B cell (primary cell): ENCODE measurements around the gene ZNF814. TPM values are rescaled to one million over a fixed set of nuclear protein-coding genes. Genes with fewer than 3 reads are reported as not detected.

Experiments used
- ATAC-seq: fragments of 200-7000 bp; cut with Tn5 transposase; one replicate; pipeline ENCODE4 v1.10.0; 2021; ENCODE audit warnings: low read depth, mild to moderate bottlenecking, moderate number of reproducible peaks, moderate library complexity
- CTCF ChIA-PET: fragments of 350-600 bp; sonication (Branson Sonifier 250); formaldehyde crosslinking; loops from one replicate; lab custom pipeline; 2021; ENCODE audit warnings: antibody characterized with exemption, inconsistent platforms; lab: Charles Lee
- POLR2A ChIA-PET: fragments of 350-600 bp; sonication (Branson Sonifier 250); formaldehyde crosslinking; loops from one replicate; lab custom pipeline; 2021; ENCODE audit warnings: antibody characterized with exemption; lab: Charles Lee
- DNase-seq: peaks from one replicate; pipeline ENCODE4 v3.0.0; 2013
- H2AFZ ChIP-seq: 2 replicates; pipeline ENCODE4 v1.6.1; 2012; ENCODE audit warnings: mild to moderate bottlenecking, low read depth, low read length; ENCODE audit not compliant: insufficient read depth, poor library complexity, severe bottlenecking
- H3K27ac ChIP-seq, 2 donors: 1 replicate in 1 of 2; 2 replicates in 1 of 2; pipeline ENCODE4 v1.5.1; 2012 to 2013; ENCODE audit warnings: low read length in 2 of 2, mild to moderate bottlenecking in 2 of 2, moderate library complexity in 1 of 2
- H3K27me3 ChIP-seq, 4 experiments: fragments of 200-600 bp in 1 of 4; sonication (generic) in 1 of 4; replicated peaks in 1 of 4; 1 replicate in 2 of 4; 2 replicates in 2 of 4; pipeline versions ENCODE4 v1.6.1 to v1.7.0; 2013 to 2016; ENCODE audit warnings: low read length in 3 of 4, mild to moderate bottlenecking in 2 of 4, mixed read lengths in 1 of 4, moderate library complexity in 1 of 4; ENCODE audit not compliant: insufficient read depth in 4 of 4, control insufficient read depth in 3 of 4; ENCODE audit errors: control extremely low read depth in 1 of 4
- H3K36me3 ChIP-seq, 2 experiments: replicated peaks in 1 of 2; 1 replicate in 1 of 2; 2 replicates in 1 of 2; pipeline versions ENCODE4 v1.6.1 to v1.7.1; 2013; ENCODE audit warnings: low read length in 1 of 2; ENCODE audit not compliant: insufficient read depth in 2 of 2, control insufficient read depth in 1 of 2; ENCODE audit errors: control extremely low read depth in 1 of 2, extremely low read depth in 1 of 2
- H3K4me1 ChIP-seq, 2 donors: fragments of 200-600 bp in 1 of 2; sonication (generic) in 1 of 2; 1 replicate in 1 of 2; 2 replicates in 1 of 2; pipeline versions ENCODE4 v1.5.1 to v1.6.1; 2013 to 2017; ENCODE audit warnings: low read length in 2 of 2; ENCODE audit not compliant: control insufficient read depth in 2 of 2, insufficient read depth in 2 of 2
- H3K4me2 ChIP-seq: replicated peaks from 2 replicates; pipeline ENCODE3; 2012; ENCODE audit warnings: mild to moderate bottlenecking, low read depth, low read length; ENCODE audit not compliant: poor library complexity, severe bottlenecking
- H3K4me3 ChIP-seq, 5 experiments: fragments of 200-600 bp in 1 of 5; sonication (generic) in 1 of 5; 1 replicate in 3 of 5; 2 replicates in 2 of 5; pipeline versions ENCODE4 v1.5.1 to v1.7.0; 2011 to 2016; ENCODE audit warnings: low read length in 4 of 5, mild to moderate bottlenecking in 4 of 5, low read depth in 2 of 5, control low read depth in 1 of 5, moderate library complexity in 1 of 5; ENCODE audit not compliant: insufficient read depth in 1 of 5; ENCODE audit errors: control extremely low read depth in 1 of 5, extremely low read depth in 1 of 5
- H3K79me2 ChIP-seq: fragments of 200-600 bp; sonication (generic); one replicate; pipeline ENCODE4 v1.6.0; 2016; ENCODE audit warnings: low read length; ENCODE audit not compliant: control insufficient read depth, insufficient read depth
- H3K9ac ChIP-seq: fragments of 200-600 bp; sonication (generic); 2 replicates; pipeline ENCODE4 v1.6.1; 2017; ENCODE audit warnings: mild to moderate bottlenecking, low read length, moderate library complexity
- H3K9me3 ChIP-seq, 3 donors: one replicate each; pipeline versions ENCODE4 v1.6.1 to v1.7.1; 2013; ENCODE audit warnings: low read length in 2 of 3; ENCODE audit not compliant: control insufficient read depth in 2 of 3, insufficient read depth in 1 of 3; ENCODE audit errors: control extremely low read depth in 1 of 3
- H4K20me1 ChIP-seq: 2 replicates; pipeline ENCODE4 v1.6.0; 2012; ENCODE audit warnings: mild to moderate bottlenecking, low read length; ENCODE audit not compliant: insufficient read depth, control insufficient read depth, poor library complexity, severe bottlenecking
- H3K27ac Mint-ChIP-seq: one replicate; pipeline ENCODE4 v1.8.0; 2021; ENCODE audit warnings: mixed read lengths
- H3K27me3 Mint-ChIP-seq: one replicate; pipeline ENCODE4 v1.8.0; 2021; ENCODE audit warnings: mixed read lengths
- H3K4me1 Mint-ChIP-seq: one replicate; pipeline ENCODE4 v1.8.0; 2021; ENCODE audit warnings: mixed read lengths
- H3K4me3 Mint-ChIP-seq: one replicate; pipeline ENCODE4 v1.8.0; 2021; ENCODE audit warnings: mixed read lengths
- H3K9me3 Mint-ChIP-seq: one replicate; pipeline ENCODE4 v1.8.0; 2022; ENCODE audit warnings: mixed read lengths; ENCODE audit not compliant: insufficient read depth
- EZH2 ChIP-seq: IDR thresholded peaks from 2 replicates; pipeline ENCODE4 v1.6.1; 2012; ENCODE audit warnings: borderline replicate concordance, low read depth, mild to moderate bottlenecking, moderate library complexity, low read length; ENCODE audit not compliant: insufficient read depth, poor library complexity, severe bottlenecking
- WGBS: methylation state at CpG from one replicate; pipeline ENCODE4 v1.1.5; 2013; ENCODE audit warnings: missing lambda C conversion rate; ENCODE audit not compliant: insufficient coverage; 5-methylcytosine and 5-hydroxymethylcytosine counted together
- intact Hi-C: fragments of 100-400 bp; cut with micrococcal nuclease; formaldehyde crosslinking; loops from one replicate; pipeline ENCODE4 v1.10.0; 2022
- polyA plus RNA-seq: library from polyadenylated mRNA; depleted of rRNA; stranded (reverse); fragments of >200 nt; gene quantifications from 2 replicates; pipeline ENCODE4 v1.2.3, GENCODE V29; 2012
- total RNA-seq, 2 donors: library from RNA; stranded (reverse); fragments of 120-200 nt in 1 of 2; gene quantifications; 1 replicate in 1 of 2; 2 replicates in 1 of 2; pipeline versions ENCODE4 v1.2.3 to v1.2.4, GENCODE V29; 2013 to 2022
- TF ChIP-seq, protein P1 (sequence below): fragments of 200-600 bp; IDR thresholded peaks from one replicate; pipeline ENCODE4 v1.8.0; 2022; ENCODE audit warnings: antibody characterized with exemption, mild to moderate bottlenecking

The ZNF814 gene
- total and polyA plus RNA-seq, 2 donors (not counting 1 experiment from before 2014, with no cell fraction given) = 28.9 to 83.9 TPM

DNA sequence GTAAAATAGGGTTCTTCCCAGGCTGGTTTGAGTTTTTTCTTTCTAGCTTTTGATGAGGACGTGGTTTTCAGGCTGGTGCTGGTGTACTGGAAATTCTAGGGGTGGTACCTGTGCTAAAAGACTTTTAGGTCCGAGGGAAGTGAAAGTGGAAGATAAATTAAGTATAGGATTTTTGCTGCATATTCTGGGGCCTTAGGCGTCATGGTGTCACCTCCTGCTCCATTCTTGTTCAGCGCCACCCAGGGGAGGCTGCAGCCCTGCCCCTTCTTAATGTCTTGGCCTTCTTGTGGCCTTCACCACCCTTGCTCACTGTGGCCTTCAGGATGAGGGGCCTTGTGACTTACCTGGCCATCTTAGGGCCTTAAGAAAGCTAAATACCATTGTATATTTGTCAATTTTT, 86.6 kb downstream of the ZNF814 start:
- POLR2A ChIA-PET = interaction anchor here (0.9 kb wide), 1 partner anchor 17 kb away, joined by 4 read pairs; no protein-coding TSS in a partner anchor
- Histone ChIP-seq H2AFZ (peak overlapping the region; percentile 27), H3K9ac (peak overlapping the region; percentile 9), H3K36me3 (peaks cover 0 to 4% of the 10 kb centered on the region in 2 experiments), H3K4me1 (peaks cover 16 to 27% of the 10 kb centered on the region in 2 donors), H3K79me2 (peaks cover 35% of the 10 kb centered on the region), H3K4me2 (peak overlapping the region; percentile 41), H3K4me3 (peak overlapping the region in 2 of 5 experiments; percentile 9 to 33), H4K20me1 (peaks cover 7% of the 10 kb centered on the region), H3K27me3 (no peaks in the 10 kb centered on the region), H3K9me3 (no peaks in the 10 kb centered on the region), H3K27ac (peak overlapping the region; percentile 20 to 73)
- TF ChIP-seq, protein P1, sequence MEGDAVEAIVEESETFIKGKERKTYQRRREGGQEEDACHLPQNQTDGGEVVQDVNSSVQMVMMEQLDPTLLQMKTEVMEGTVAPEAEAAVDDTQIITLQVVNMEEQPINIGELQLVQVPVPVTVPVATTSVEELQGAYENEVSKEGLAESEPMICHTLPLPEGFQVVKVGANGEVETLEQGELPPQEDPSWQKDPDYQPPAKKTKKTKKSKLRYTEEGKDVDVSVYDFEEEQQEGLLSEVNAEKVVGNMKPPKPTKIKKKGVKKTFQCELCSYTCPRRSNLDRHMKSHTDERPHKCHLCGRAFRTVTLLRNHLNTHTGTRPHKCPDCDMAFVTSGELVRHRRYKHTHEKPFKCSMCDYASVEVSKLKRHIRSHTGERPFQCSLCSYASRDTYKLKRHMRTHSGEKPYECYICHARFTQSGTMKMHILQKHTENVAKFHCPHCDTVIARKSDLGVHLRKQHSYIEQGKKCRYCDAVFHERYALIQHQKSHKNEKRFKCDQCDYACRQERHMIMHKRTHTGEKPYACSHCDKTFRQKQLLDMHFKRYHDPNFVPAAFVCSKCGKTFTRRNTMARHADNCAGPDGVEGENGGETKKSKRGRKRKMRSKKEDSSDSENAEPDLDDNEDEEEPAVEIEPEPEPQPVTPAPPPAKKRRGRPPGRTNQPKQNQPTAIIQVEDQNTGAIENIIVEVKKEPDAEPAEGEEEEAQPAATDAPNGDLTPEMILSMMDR = peak; percentile 23
- no peak for TF ChIP-seq EZH2
- WGBS = 22% methylated on average over 3 of the region's 4 CpGs
- peaks cover 46% of the 10 kb centered on the region for H3K4me1 Mint-ChIP-seq
- peak; percentile 72 for DNase-seq
- H3K27ac Mint-ChIP-seq = peak overlapping the region; percentile 39
- peak; percentile 71 for ATAC-seq
- CTCF ChIA-PET = no interaction called here
- no peaks in the 10 kb centered on the region for H3K9me3 Mint-ChIP-seq
- H3K27me3 Mint-ChIP-seq = no peaks in the 10 kb centered on the region
- H3K4me3 Mint-ChIP-seq = peak overlapping the region; percentile 61
- intact Hi-C loops = no loop called here

DNA sequence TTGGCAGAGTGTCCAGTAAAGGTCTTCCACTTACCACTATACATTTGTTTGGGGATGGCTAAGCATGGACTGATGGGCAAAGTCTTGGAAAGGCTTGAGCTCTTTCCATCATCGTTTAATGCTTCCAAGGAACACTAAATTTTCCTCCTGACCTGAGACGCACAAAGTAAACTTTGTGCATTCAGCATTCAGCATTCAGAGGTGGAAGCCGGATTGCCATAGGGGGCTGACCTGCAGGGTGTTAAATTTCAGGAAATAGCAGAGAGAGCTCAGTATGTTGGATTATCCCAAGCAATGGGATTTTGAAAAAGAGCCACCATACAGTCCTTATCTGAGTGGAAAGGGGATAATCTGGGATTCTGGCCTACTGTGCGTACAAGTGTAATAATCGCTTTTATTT, 88.1 kb downstream of the ZNF814 start:
- ATAC-seq (no peak), DNase-seq (no peak)
- WGBS = no CpG with 5 or more reads among the region's 5 CpGs
- Histone ChIP-seq H2AFZ (no peak overlapping the region), H3K79me2 (peaks cover 33% of the 10 kb centered on the region), H3K36me3 (peaks cover 4 to 17% of the 10 kb centered on the region in 2 experiments), H3K27ac (no peak overlapping the region), H3K9me3 (no peaks in the 10 kb centered on the region), H3K27me3 (no peaks in the 10 kb centered on the region), H3K4me3 (no peak overlapping the region), H3K4me1 (peaks cover 16 to 27% of the 10 kb centered on the region in 2 donors), H3K9ac (no peak overlapping the region), H4K20me1 (no peaks in the 10 kb centered on the region), H3K4me2 (no peak overlapping the region)
- Mint-ChIP-seq H3K9me3 (no peaks in the 10 kb centered on the region), H3K27ac (no peak overlapping the region), H3K4me1 (peaks cover 41% of the 10 kb centered on the region), H3K4me3 (no peak overlapping the region), H3K27me3 (no peaks in the 10 kb centered on the region)
- CTCF ChIA-PET = no interaction called here
- intact Hi-C loops = no loop called here
- POLR2A ChIA-PET = no interaction called here
- TF ChIP-seq EZH2 = no peak
- TF ChIP-seq, protein P1 = no peak

Other genes starting within 250 kb of the ZNF814 start
- not detected in 2 replicates for gene ZSCAN4, start 220.1 kb downstream of the ZNF814 start, total RNA-seq
- gene ZSCAN4, start 220.1 kb downstream of the ZNF814 start, polyA plus RNA-seq = not detected in 2 replicates
- 24.7 and 28.3 TPM in 2 replicates for gene ZNF551, start 207.1 kb downstream of the ZNF814 start, total RNA-seq
- gene ZNF551, start 207.1 kb downstream of the ZNF814 start, polyA plus RNA-seq = 4.4 and 5.0 TPM in 2 replicates
- gene ZNF154, start 179.8 kb downstream of the ZNF814 start, total RNA-seq = 40.4 and 42.8 TPM in 2 replicates
- 21.9 and 25.4 TPM in 2 replicates for gene ZNF154, start 179.8 kb downstream of the ZNF814 start, polyA plus RNA-seq
- 43.3 and 44.2 TPM in 2 replicates for gene ZNF671, start 161.4 kb downstream of the ZNF814 start, total RNA-seq
- gene ZNF671, start 161.4 kb downstream of the ZNF814 start, polyA plus RNA-seq = 15.9 and 17.0 TPM in 2 replicates
- 47.5 and 51.6 TPM in 2 replicates for gene ZNF776, start 142.2 kb downstream of the ZNF814 start, total RNA-seq
- 15.6 and 22.6 TPM in 2 replicates for gene ZNF776, start 142.2 kb downstream of the ZNF814 start, polyA plus RNA-seq
- gene ZNF586, start 119.4 kb downstream of the ZNF814 start, total RNA-seq = 48.0 and 51.3 TPM in 2 replicates
- 18.0 and 28.4 TPM in 2 replicates for gene ZNF586, start 119.4 kb downstream of the ZNF814 start, polyA plus RNA-seq
- gene ZNF552, start 74.1 kb downstream of the ZNF814 start, total RNA-seq = 21.7 and 29.9 TPM in 2 replicates
- 6.7 and 8.1 TPM in 2 replicates for gene ZNF552, start 74.1 kb downstream of the ZNF814 start, polyA plus RNA-seq
- gene ZNF587B, start 58.7 kb downstream of the ZNF814 start, total RNA-seq = 29.1 and 31.5 TPM in 2 replicates
- 9.9 and 18.1 TPM in 2 replicates for gene ZNF587B, start 58.7 kb downstream of the ZNF814 start, polyA plus RNA-seq
- 72.9 and 77.6 TPM in 2 replicates for gene ZNF587, start 39.2 kb downstream of the ZNF814 start, total RNA-seq
- 16.6 and 17.0 TPM in 2 replicates for gene ZNF587, start 39.2 kb downstream of the ZNF814 start, polyA plus RNA-seq
- 52.6 and 54.4 TPM in 2 replicates for gene ZNF417, start 27.6 kb upstream of the ZNF814 start, total RNA-seq
- gene ZNF417, start 27.6 kb upstream of the ZNF814 start, polyA plus RNA-seq = 8.9 and 12.3 TPM in 2 replicates
- 35.8 and 38.9 TPM in 2 replicates for gene ZNF418, start 46.4 kb upstream of the ZNF814 start, total RNA-seq
- 10.3 and 12.2 TPM in 2 replicates for gene ZNF418, start 46.4 kb upstream of the ZNF814 start, polyA plus RNA-seq
- gene ZNF256, start 58.7 kb upstream of the ZNF814 start, total RNA-seq = 18.3 and 19.0 TPM in 2 replicates
- 10.0 and 16.5 TPM in 2 replicates for gene ZNF256, start 58.7 kb upstream of the ZNF814 start, polyA plus RNA-seq
- gene C19orf18, start 85.5 kb upstream of the ZNF814 start, total RNA-seq = 1.7 and 2.2 TPM in 2 replicates
- 0.53 TPM in 1 of 2 replicates, not detected in the other for gene C19orf18, start 85.5 kb upstream of the ZNF814 start, polyA plus RNA-seq
- gene ZNF606, start 113.8 kb upstream of the ZNF814 start, total RNA-seq = 48.1 and 48.4 TPM in 2 replicates
- gene ZNF606, start 113.8 kb upstream of the ZNF814 start, polyA plus RNA-seq = 11.5 and 12.4 TPM in 2 replicates
- gene ZSCAN1, start 145.0 kb upstream of the ZNF814 start, total RNA-seq = not detected in 2 replicates
- 0.13 TPM in 1 of 2 replicates, not detected in the other for gene ZSCAN1, start 145.0 kb upstream of the ZNF814 start, polyA plus RNA-seq
- 10.0 and 10.1 TPM in 2 replicates for gene ZNF135, start 170.2 kb upstream of the ZNF814 start, total RNA-seq
- 8.9 and 9.2 TPM in 2 replicates for gene ZNF135, start 170.2 kb upstream of the ZNF814 start, polyA plus RNA-seq
- 84.9 and 90.5 TPM in 2 replicates for gene ZSCAN18, start 209.2 kb upstream of the ZNF814 start, total RNA-seq
- gene ZSCAN18, start 209.2 kb upstream of the ZNF814 start, polyA plus RNA-seq = 81.0 and 134 TPM in 2 replicates